ENCODE measurements around the gene CDC6.

CDC6 gene

DNA sequence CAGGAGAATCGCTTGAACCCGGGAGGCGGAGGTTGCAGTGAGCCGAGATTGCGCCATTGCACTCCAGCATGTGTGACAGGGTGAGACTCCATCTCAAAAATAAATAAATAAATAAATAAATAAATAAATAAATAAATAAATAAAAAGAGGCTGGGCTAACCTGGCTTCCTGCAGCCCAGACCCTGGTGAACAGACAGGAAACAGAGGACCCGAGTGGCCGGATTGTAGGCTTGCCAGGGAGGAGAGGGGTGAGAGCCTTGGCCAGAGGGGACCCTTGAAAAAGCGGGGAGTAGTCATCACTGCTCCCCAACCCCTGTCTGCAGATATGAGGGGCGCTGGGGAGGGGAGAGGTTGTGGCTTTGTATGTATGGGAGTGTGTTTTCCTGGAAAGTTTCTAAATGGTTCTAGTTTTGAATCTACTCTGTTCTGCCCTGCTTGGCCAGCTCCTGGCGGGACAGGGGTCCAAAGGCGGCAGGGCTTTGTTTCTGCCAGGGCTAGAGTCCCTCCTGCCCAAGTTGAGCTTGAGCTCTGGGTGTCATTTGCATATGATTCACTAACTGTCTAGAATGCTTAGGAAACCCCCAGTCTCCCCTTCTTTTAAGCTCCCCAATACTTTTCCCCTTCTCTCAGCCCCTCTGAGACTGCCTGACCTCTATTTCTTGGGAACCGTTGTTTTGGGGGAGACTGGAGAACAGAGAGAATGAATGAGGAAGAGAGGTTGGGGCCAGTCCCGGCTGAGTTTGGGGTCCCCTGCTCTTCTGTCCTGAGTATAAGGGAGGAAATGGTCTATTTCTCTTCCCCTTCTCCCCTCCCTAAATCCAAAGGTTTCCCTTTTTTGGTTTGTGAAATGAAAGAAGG, 37.7 kb downstream of the CDC6 start:
- no peak for DNase-seq

DNA sequence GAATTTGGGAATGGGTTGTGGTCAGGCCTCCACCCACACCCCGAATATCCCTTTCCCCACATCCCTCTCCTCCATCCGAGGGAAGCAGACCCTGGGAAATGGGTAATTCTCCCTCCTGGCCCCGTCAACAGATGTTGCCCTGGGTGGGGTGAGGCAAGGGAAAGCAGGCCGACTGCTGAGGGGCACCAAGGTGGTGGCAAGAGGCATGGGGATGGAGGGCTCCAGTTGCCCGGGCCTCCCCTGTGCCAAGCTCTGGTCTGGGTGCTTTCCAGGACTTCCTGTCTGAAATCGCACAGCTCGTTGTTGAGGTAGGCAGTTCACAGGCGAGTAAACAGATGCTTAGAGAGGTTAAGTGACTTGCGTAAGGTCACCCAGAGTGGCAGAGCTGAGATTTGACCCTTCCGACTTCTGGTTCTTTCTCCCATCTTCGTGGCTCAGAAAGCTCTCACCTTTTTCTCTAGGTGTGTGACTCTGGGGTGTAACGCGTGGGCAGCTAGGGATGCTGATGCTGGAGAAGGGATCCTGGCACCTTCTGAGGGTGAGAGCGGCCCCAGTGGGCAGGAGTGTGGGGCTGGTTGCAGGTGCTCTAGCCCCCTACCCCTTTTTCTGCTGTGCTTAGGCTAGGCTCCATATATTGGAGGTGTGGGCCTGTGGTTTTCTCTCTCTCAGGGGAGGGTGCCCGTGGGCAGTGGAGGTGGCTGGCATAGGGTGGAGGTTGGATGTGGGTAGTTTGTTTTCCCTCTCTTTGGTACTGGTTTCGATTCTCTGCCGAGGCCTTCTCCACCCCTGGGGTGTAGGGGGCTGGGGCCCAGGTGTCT, 38.5 kb downstream of the CDC6 start:
- no peak for DNase-seq

- DNase-seq = no peak
These were observed 39.1 kb downstream of the CDC6 start for GRCh38 chr17:40326832-40327199.

GRCh38 chr17:40327244-40327729, 39.6 kb downstream of the CDC6 start:
- DNase-seq = no peak

DNA sequence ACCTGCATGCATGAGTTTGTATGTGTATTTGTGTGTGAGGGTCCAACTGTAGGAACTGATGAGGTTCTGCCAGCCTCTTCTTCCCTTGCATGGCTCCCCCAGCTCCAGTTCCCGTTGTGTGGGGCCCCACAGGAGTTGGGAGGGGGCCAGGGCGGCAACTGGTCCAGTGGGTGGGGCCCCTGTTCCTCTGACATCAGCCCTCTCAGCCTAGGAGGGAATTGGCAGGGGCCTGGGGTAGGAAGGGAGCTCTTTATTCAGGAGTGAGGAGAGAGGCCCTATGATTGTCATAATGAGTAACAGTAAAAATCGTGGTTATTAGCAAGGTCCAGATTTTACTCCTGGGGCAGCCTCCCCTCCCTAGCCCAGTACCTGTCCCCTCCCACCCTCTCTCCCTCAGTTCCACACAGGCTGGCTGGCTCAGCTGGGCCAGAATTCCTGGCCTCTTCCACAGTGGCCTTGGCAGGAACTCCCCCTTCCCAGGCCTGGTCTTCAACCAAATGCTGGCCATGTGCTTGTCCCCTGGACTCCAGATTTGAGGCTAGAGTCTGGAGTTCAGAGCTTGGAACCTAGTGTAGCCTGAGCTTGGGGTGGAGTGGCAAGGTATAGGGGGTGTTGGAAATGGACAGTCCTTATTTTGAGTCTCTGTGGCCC, 40.2 kb downstream of the CDC6 start:
- no peak for DNase-seq

DNA sequence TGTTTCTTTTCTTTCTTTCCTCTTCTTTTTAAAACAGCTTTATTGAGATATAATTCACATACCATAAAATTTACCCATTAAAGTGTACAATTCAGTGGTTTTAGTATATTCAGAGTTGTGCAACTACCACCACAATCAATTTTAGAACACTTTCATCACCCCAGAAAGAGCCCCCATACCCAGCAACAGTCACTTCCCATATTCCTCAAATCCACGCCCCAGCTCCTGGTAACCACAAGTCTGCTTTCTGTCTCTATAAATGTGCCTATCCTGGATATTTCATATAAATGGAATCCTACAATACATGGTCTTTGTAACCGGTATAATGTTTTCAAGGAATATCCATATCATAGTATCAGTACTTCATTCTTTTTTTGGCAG, 40.7 kb downstream of the CDC6 start:
- no peak for DNase-seq

- DNase-seq = peak; percentile 80
These were observed 42.4 kb downstream of the CDC6 start for GRCh38 chr17:40329839-40330794.

- DNase-seq = no peak
These were observed 43.3 kb downstream of the CDC6 start for GRCh38 chr17:40330850-40331470.

- no peak for DNase-seq
These were observed 44.3 kb downstream of the CDC6 start for GRCh38 chr17:40331743-40332641.

GRCh38 chr17:40333781-40334448, 46.2 kb downstream of the CDC6 start:
- DNase-seq = no peak

DNA sequence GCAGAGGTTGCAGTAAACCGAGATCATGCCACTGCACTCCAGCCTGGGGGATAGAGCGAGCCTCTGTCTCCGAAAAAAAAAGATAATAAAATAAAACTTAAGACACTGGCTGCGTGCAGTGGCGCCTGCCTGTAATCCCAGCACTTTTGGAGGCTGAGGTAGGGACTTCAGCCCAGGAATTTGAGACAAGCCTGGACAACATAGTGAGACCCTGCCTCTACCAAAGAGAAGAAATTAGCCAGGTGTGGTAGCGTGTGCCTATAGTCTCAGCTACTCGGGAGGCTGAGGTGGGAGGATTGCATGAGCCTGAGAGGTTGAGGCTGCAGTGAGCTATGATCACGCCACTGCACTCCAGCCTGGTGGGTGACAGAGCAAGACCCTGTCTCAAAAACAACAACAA, 47.9 kb downstream of the CDC6 start:
- DNase-seq = no peak

GRCh38 chr17:40337351-40337750, 49.7 kb downstream of the CDC6 start:
- no peak for DNase-seq

DNA sequence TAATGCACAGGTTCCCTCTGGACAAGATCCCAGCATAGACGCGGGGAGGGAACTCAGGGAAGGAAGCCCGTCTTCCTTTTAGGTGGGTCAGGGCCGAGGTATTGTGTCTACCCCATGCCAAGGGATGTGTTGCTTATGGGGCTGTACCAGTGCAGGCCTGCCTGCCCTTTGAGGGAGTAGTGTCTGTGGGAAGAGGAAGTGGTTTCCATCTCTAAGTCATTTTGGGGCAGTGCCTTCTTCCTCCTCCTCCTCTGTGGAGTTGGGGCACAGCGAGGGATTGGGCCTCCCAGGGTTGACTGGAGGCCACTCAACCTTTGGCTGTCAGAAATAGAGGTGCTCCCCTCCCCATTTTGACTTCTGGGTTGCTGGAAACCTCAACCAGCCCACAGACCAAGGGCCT, 50.4 kb downstream of the CDC6 start:
- no peak for DNase-seq

GRCh38 chr17:40338941-40339649, 51.4 kb downstream of the CDC6 start:
- peak; percentile 28 for DNase-seq

GRCh38 chr17:40340327-40340726, 52.6 kb downstream of the CDC6 start:
- DNase-seq = no peak

- peak; percentile 86 for DNase-seq
These were observed 53.5 kb downstream of the CDC6 start for GRCh38 chr17:40340880-40341807.

DNA sequence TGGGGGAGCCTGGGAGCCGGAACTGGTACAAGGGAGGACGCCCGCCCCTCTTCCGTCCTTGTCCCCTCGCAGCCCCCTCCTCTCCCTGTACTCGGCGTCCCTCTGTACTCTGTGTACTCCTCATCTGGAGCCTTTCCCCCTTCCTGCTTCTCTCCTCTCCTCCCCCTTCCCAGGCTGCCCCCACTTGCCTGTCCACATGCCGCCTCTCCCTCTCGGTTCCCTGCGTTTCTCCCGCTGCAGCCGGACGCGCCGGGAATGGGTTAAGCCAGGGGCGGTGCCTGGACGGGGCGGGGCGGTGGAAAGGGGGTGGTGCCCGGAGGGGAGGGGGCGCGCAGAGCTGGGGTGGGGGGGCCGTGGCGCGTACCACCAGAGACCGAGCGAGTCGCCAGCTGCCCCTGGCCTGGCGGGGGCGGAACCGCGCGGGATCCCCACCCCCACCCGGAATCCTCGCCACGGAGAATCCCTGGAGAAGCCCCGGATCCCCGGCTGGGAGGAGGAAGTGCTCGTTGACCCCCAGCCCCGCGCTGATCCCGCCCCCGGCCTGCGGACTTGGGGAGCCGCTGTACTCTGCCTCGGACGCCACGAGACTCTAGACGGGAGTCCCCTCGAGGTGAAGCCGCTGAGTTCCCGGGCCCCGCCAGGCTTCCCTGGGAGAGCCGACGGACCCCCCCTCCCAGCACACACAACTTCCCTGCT, 54.3 kb downstream of the CDC6 start:
- peak; percentile 86 for DNase-seq

Data from NCI-H82 (cell line).